Measurements from ENCODE around the gene CBLC.
"Not testable (repeated sequence)": the region's sequence is repeated elsewhere in the genome, so short reads cannot be mapped to it uniquely, and the experiment has no call there.

The CBLC gene

GRCh38 chr19:44819246-44819832 lies 41.6 kb downstream of the CBLC start:
- no peak for DNase-seq (ENCODE audit: low read depth)

- DNase-seq (ENCODE audit: low read depth), result no peak
Measured at GRCh38 chr19:44820648-44821609, 43.2 kb downstream of the CBLC start.

- no peak for DNase-seq (ENCODE audit: low read depth)
Measured at GRCh38 chr19:44822177-44822576, 44.5 kb downstream of the CBLC start.

GRCh38 chr19:44822670-44823372 lies 45.1 kb downstream of the CBLC start:
- DNase-seq (ENCODE audit: low read depth), result no peak

- no peak for DNase-seq (ENCODE audit: low read depth)
Measured at GRCh38 chr19:44823373-44823698, 45.6 kb downstream of the CBLC start.

GRCh38 chr19:44824761-44825160 lies 47.1 kb downstream of the CBLC start:
- DNase-seq (ENCODE audit: low read depth), result no peak

GRCh38 chr19:44832875-44833274 lies 55.2 kb downstream of the CBLC start:
- DNase-seq (ENCODE audit: low read depth), result not testable (repeated sequence)

GRCh38 chr19:44834399-44834798 lies 56.7 kb downstream of the CBLC start:
- not testable (repeated sequence) for DNase-seq (ENCODE audit: low read depth)

- no peak for DNase-seq (ENCODE audit: low read depth)
Measured at GRCh38 chr19:44839276-44839675, 61.6 kb downstream of the CBLC start.

- DNase-seq (ENCODE audit: low read depth), result no peak
Measured at GRCh38 chr19:44840811-44841210, 63.1 kb downstream of the CBLC start.

GRCh38 chr19:44841231-44841630 lies 63.5 kb downstream of the CBLC start:
- DNase-seq (ENCODE audit: low read depth), result no peak

GRCh38 chr19:44845286-44845611 lies 67.6 kb downstream of the CBLC start:
- no peak for DNase-seq (ENCODE audit: low read depth)

- peak; percentile 98 for DNase-seq (ENCODE audit: low read depth)
Measured at GRCh38 chr19:44845612-44846454, 68.1 kb downstream of the CBLC start, which contains the start of gene NECTIN2. Gene NECTIN2 (plus strand): TSS chr19:44846297. CDS start chr19:44846526, 229 bp downstream.

GRCh38 chr19:44846455-44847143 lies 68.9 kb downstream of the CBLC start:
- no peak for DNase-seq (ENCODE audit: low read depth)

GRCh38 chr19:44847144-44848035 lies 69.7 kb downstream of the CBLC start:
- no peak for DNase-seq (ENCODE audit: low read depth)

- no peak for DNase-seq (ENCODE audit: low read depth)
Measured at GRCh38 chr19:44848036-44848811, 70.5 kb downstream of the CBLC start.

- no peak for DNase-seq (ENCODE audit: low read depth)
Measured at GRCh38 chr19:44848812-44849447, 71.2 kb downstream of the CBLC start.
